GM21447 (cell line): ENCODE measurements around the gene TASOR.
A peak's percentile ranks its signal among the peaks of the same experiment; 100 is the strongest.

Experiments used
- ATAC-seq: cut with Tn5 transposase; IDR thresholded peaks from one replicate; pipeline ENCODE4 v1.9.1; 2021; ENCODE audit not compliant: unreplicated experiment

Gene TASOR

GRCh38 chr3:56689303-56689702 lies 6.2 kb upstream of the TASOR start:
- no peak for ATAC-seq

DNA sequence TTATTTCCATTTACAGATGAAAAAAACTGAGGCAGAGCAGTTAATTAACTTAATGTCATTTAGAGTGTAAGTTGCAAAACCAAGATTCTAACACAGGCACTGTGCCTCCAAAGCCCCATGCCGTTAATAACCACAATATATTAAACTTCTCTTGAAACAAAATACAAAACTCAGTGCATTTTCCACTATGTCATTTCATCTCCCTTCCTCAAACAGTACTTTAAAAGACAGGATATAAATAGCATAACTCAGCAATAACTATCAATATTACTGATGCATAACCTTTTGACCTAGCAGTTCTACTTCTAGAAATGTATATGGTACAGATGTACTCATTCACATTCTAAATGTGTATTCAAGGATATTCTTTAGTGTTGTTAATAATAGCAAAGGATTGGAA lies 5.1 kb upstream of the TASOR start:
- ATAC-seq: peak; percentile 61

DNA sequence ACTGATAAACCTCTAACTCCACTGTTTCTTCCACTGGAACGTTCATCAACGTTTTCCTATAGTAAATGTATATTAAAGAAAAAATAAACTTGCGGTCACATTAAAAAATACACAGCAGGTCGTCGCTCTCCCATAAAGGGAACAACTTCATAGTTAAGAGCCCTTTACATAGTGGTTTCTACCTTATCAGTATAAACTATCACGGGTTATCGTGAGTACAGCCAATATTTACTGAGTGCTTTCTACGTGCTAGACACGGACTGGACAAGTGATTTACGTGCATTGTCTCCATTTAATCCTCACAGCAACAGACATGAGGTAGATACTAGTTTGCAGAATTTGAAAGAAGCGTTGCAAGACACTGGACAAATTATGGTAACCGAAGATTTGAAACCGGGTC lies 964 bp upstream of the TASOR start:
- no peak for ATAC-seq

DNA sequence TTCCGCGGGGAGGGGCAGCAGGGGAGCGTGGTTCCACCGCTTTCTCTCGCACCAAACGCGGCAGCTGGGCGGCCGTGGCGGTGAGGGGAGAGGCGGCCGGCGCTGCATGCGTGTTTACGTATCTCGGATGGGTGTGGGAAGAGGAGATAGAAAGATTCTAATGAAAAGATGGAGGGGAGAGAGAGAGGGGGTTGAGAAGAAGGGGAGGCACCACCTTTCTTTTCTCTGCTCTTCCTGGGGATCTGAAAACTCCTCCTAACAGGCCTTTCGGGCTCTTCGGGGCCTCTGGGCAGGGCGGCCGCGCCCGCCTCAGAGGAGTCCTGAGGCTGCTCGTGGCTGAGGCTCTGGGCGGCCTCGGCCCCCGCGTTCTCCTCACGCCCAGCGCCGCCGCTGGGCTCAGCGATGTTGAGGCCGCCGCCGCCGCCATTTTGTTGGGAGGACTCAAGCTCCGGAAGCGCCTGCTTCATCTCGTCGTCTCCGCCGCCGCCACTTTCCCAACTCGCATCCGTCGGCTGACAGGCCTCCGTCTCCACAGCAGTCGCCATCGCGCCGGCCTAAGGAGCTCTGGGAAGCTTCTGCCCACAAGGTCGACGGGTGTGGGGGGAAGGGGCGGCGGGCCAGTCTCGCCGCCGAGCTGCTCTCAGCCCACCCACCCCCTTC lies 473 bp downstream of the TASOR start:
- peak; percentile 65 for ATAC-seq

DNA sequence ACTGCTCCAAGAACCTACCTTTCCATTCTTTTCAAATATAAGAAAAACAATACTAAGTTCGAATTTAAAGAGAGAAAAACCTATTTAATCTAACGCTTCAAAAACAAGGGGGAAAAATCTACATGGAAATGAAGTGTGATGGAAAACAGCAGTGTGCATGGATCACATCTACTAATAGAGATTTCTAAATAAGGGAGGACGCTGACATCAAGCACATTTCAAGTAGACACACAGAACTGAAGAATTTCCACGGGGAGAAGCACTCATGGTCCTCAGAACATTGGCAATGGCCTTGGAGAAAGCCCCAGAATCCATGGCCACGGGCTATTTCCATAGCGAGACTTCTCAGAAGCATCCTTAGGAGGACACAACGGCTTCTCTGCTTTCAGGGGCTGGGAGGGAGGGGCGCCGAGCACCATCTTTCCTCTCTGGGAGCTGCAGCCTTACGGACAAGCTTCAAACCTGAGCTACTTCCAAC lies 1.0 kb downstream of the TASOR start:
- ATAC-seq: peak; percentile 5

DNA sequence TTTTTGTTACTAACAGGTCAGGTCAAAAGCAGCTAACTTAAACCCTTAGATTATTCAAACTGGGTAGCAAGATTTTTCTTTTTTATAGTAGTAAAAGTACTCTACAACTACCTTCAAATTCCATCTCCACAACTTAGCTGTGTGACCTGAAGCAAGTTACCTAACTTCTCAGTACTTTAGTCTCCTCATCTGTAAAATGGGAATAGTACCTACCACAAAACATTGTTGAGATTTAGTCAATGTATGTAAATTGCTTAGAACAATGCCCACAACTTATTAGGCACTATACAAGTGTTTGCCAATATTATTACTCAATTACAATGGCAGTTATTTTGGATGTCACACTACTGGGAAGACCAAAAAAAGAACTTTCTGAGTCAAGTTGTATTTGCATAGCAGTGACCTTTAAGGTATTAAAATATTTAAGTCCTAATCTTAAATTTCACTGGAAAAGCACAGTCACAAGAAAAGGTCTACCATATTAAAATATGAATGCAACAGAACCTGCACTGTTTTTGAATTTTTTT lies 2.9 kb downstream of the TASOR start:
- no peak for ATAC-seq

- no peak for ATAC-seq
Measured at GRCh38 chr3:56677286-56677685, 5.8 kb downstream of the TASOR start.

GRCh38 chr3:56673781-56674457 lies 9.1 kb downstream of the TASOR start:
- ATAC-seq: no peak

GRCh38 chr3:56667973-56668579 lies 15.0 kb downstream of the TASOR start:
- no peak for ATAC-seq

- no peak for ATAC-seq
Measured at GRCh38 chr3:56664823-56665222, 18.2 kb downstream of the TASOR start.

DNA sequence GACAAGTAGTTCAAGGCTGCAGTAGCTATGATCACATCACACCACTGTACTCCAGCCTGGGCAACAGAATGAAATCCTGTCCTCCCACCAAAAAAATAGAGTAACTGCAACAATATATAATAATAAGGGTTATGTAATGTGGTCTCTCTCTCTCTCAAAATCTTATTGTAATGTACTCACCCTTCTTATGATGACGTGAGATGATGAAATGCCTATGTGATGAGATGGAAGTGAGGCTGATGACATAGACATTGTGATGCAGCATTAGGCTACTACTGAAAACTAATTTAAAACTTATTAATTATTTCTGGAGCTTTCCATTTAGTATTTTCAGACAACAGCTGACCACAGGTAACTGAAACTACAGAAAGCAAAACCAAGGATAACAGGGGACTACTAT lies 27.4 kb downstream of the TASOR start:
- no peak for ATAC-seq

GRCh38 chr3:56654460-56654859 lies 28.6 kb downstream of the TASOR start:
- ATAC-seq: no peak

DNA sequence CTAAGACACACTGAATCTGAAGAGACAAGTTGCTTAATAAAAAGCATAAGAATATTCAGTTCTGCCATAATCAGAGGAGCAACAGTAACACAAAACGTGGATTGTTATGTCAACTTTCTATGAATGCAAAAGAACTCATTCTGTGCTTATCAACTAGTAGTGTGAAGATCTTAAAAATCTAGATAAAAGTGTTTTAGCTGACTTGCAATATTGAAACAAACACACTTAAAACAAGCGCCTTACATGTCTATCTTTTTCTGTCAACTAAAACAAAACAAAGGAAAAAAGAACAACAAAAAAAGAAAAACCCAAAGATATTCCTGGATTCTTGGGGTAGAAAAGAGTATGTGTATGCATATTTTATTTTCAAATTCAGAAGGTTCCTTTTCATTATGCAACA lies 37.7 kb downstream of the TASOR start:
- no peak for ATAC-seq

GRCh38 chr3:56633602-56634535 lies 49.2 kb downstream of the TASOR start:
- no peak for ATAC-seq
